Endothelial cell of hepatic sinusoid (primary cell): ENCODE results near the gene SLC5A5.
"Not testable (repeated sequence)": the region's sequence is repeated elsewhere in the genome, so short reads cannot be mapped to it uniquely, and the experiment has no call there.

Experiments used
- in situ Hi-C: cut with HindIII; loops from 2 replicates; pipeline ENCODE4 v1.10.0; 2017; ENCODE audit warnings: low sequenced_read_pairs

Gene SLC5A5

GRCh38 chr19:17866964-17867486, 4.7 kb upstream of the SLC5A5 start:
- in situ Hi-C loops: loop anchor here (25.0 kb wide), 1 partner anchor 155 kb away; the partner anchor contains the start of gene MAP1S

GRCh38 chr19:17868669-17869068, 3.1 kb upstream of the SLC5A5 start:
- in situ Hi-C loops: loop anchor here (25.0 kb wide), 1 partner anchor 156 kb away; the partner anchor contains the start of gene MAP1S

- in situ Hi-C loops: loop anchor here (25.0 kb wide), 1 partner anchor 157 kb away; the partner anchor contains the start of gene MAP1S
Observed at GRCh38 chr19:17869114-17869608, 2.6 kb upstream of the SLC5A5 start.

DNA sequence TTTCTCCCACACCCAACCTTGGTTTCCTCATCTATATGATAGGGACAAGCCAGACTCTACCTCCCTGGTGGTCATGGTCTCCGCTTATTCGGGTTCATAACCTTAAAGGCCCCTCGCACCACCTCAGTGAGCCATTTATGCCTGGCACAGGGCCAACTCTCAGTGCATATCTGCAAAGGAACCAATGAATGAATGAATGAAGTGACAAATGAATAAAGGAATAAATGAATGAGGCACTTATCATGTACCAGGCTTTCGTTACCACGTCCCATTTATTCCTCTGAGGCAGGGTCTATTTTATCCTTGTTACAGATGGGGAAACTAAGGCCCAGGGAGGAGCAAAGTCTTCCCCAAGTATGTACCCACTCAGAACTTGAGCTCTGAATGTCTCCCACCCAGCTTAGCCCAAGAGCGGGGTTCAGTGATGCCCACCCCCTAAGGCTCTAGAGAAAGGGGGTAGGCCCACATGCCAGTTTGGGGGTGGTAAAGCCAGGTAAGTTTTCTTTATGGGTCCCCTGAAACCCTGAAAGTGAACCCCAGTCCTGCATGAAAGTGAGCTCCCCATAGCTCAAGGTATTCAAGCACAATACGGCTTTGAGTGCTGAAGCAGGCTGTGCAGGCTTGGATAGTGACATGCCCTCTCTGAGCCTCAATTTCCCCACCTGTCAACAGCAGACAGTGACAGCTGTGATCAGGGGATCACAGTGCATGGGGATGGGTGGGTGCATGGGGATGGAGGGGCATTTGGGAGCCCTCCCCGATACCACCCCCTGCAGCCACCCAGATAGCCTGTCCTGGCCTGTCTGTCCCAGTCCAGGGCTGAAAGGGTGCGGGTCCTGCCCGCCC, 490 bp upstream of the SLC5A5 start:
- in situ Hi-C loops: loop anchor here (25.0 kb wide), 1 partner anchor 159 kb away; the partner anchor contains the start of gene MAP1S

DNA sequence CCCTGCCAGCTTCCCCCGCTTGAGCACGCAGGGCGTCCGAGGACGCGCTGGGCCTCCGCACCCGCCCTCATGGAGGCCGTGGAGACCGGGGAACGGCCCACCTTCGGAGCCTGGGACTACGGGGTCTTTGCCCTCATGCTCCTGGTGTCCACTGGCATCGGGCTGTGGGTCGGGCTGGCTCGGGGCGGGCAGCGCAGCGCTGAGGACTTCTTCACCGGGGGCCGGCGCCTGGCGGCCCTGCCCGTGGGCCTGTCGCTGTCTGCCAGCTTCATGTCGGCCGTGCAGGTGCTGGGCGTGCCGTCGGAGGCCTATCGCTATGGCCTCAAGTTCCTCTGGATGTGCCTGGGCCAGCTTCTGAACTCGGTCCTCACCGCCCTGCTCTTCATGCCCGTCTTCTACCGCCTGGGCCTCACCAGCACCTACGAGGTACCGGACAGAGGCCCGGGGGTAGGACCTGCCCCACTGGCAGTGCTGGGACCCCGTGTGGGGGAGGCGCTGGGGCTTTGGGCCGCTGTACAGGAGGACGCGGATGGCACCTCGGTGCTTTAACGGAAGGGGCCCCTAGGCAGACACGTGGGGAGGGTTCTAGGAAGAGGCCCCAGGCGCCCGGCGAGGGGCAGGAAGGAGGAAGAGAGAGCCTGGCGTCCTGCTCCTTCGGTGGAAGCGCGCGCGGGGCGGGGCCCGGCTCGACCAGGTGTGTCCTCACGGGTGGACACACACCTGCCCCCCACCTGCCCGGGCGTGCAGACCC, 681 bp downstream of the SLC5A5 start:
- in situ Hi-C loops: loop anchor here (25.0 kb wide), 1 partner anchor 160 kb away; the partner anchor contains the start of gene MAP1S

DNA sequence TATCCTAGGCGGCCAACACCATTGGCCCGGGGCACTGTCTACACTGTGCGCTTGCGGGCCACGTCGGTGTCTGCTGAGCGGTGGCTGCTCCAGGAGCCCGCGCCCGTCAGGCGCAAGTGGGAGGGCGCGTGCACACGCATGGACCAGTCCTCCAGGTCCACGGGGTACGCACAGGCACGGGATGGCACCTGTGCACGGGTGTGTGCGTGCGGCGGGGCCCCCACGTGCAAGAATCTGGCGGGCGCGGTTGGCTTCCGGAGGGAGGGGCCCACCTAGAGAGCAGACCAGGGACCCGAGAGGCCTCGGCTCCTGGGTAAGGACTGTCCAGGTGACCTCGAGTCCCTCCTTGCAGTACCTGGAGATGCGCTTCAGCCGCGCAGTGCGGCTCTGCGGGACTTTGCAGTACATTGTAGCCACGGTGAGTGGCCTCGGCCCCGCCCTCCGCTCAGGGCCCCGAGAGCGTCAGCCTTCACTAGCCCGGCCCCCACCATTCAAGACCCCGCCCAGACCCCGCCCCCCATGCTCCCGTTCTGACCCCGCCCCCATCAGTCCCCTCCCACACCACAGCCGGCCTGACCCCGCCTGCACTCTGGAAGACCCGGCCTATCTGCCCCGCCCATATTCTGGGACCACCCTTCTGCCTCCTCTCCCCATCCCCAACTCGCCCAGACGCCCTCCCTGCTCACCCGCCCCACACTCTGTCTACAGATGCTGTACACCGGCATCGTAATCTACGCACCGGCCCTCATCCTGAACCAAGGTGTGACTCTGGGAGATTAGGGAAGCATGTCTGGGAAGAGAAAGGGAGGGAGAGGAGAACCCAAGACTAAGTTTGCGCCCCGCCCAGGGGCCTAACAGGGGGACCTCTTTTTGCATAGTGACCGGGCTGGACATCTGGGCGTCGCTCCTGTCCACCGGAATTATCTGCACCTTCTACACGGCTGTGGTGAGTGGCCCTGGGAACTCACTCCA, 2.3 kb downstream of the SLC5A5 start:
- in situ Hi-C loops: loop anchor here (25.0 kb wide), 1 partner anchor 162 kb away; the partner anchor contains the start of gene MAP1S

DNA sequence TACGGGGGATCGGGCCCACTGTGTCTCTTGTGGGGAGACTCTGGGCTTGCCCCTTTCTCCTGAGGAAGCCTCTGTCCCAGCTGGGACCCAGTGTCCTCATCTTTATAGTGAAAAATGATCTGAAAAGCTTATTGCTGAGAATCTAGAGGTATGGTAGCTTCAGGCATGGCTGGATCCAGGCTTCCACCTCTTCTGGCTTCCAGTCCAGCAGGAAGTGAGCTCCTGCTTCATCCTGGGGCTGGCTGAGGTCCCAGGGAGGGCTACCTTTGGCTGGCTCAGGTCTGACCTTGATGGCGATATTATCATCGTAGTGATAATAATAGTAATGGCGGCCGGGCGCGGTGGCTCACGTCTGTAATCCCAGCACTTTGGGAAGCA, 3.0 kb downstream of the SLC5A5 start:
- in situ Hi-C loops: loop anchor here (25.0 kb wide), 1 partner anchor 162 kb away; the partner anchor contains the start of gene MAP1S

DNA sequence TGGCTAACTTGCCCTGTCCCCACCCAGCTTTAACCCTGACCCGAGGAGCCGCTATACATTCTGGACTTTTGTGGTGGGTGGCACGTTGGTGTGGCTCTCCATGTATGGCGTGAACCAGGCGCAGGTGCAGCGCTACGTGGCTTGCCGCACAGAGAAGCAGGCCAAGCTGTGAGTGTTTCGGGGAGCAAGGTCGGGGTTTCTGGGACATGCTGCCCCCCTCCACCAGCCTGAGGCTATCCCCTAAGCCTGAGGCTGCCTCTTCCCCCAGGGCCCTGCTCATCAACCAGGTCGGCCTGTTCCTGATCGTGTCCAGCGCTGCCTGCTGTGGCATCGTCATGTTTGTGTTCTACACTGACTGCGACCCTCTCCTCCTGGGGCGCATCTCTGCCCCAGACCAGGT, 6.0 kb downstream of the SLC5A5 start:
- in situ Hi-C loops: no loop called here

DNA sequence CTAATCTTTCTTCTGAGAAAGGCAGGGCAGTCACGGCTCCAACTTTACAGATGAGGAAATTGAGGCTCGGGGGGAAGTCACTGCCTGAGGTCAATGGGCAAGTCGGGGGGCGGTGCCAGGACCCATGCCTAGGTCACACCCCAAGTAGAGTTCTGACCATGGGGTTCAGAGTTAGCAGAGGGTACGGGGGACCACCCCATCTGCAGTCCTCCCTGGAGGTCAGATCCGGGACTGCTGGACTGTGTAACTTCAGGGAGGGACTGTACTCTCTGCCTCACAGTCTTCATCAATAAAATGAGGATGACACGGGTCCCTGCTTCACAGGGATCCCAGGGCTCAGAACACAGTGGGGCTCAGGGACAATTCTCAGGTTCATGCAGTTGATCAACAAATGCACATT, 7.7 kb downstream of the SLC5A5 start:
- in situ Hi-C loops: no loop called here

DNA sequence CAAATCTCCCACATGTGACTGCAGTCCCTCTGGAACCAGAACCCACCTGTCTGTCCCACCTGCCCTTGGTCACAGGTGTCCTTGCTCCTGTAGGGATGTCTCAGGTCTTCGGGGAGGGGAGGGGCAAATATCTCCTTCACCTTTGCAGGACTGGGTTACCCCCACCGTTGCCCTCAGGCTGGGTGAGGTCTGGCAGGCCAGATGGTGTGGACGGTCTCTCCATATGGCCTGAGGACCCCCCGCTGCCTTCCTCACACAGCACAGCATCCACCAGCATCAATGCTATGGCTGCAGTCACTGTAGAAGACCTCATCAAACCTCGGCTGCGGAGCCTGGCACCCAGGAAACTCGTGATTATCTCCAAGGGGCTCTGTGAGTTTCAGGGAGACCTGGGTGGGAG, 10.0 kb downstream of the SLC5A5 start:
- in situ Hi-C loops: no loop called here

GRCh38 chr19:17883627-17884410, 12.1 kb downstream of the SLC5A5 start:
- in situ Hi-C loops: no loop called here

- in situ Hi-C loops: no loop called here
Observed at GRCh38 chr19:17886515-17886914, 14.8 kb downstream of the SLC5A5 start.

GRCh38 chr19:17887221-17887620, 15.5 kb downstream of the SLC5A5 start:
- in situ Hi-C loops: not testable (repeated sequence)

- in situ Hi-C loops: no loop called here
Observed at GRCh38 chr19:17888260-17888659, 16.5 kb downstream of the SLC5A5 start.

GRCh38 chr19:17889609-17890214, 18.0 kb downstream of the SLC5A5 start:
- in situ Hi-C loops: no loop called here

GRCh38 chr19:17893766-17894165, 22.0 kb downstream of the SLC5A5 start:
- in situ Hi-C loops: no loop called here

GRCh38 chr19:17902701-17903100, 31.0 kb downstream of the SLC5A5 start:
- in situ Hi-C loops: no loop called here

DNA sequence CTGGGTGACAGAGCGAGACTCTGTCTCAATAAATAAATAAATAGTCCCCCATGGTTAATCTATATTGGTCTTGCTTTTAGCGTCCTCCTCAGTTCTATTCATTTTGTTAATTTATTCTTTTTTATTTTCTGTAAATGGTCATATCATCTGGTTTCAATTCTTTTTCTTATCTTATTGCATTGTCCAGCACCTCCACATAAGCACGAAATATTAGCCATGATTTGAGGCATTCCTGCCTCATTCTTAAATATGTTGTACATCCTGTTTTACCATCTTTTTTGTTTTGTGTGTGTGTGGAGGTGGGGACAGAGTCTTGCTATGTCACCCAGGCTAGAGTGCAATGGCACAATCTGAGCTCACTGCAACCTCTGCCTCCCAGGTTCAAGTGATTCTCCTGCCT, 36.5 kb downstream of the SLC5A5 start:
- in situ Hi-C loops: no loop called here
